ENCODE results near the gene TMEM255A. TPM values are rescaled to one million over a fixed set of nuclear protein-coding genes. Genes with fewer than 3 reads are reported as not detected.
"Not testable (repeated sequence)": the region's sequence is repeated elsewhere in the genome, so short reads cannot be mapped to it uniquely, and the experiment has no call there.

Gene TMEM255A
- 1.00 TPM for total RNA-seq
- long read RNA-seq, partial matches to known transcripts = 0 of 1 reads
- long read RNA-seq, other reads (novel, unspliced or antisense) = 1 of 1 reads

DNA sequence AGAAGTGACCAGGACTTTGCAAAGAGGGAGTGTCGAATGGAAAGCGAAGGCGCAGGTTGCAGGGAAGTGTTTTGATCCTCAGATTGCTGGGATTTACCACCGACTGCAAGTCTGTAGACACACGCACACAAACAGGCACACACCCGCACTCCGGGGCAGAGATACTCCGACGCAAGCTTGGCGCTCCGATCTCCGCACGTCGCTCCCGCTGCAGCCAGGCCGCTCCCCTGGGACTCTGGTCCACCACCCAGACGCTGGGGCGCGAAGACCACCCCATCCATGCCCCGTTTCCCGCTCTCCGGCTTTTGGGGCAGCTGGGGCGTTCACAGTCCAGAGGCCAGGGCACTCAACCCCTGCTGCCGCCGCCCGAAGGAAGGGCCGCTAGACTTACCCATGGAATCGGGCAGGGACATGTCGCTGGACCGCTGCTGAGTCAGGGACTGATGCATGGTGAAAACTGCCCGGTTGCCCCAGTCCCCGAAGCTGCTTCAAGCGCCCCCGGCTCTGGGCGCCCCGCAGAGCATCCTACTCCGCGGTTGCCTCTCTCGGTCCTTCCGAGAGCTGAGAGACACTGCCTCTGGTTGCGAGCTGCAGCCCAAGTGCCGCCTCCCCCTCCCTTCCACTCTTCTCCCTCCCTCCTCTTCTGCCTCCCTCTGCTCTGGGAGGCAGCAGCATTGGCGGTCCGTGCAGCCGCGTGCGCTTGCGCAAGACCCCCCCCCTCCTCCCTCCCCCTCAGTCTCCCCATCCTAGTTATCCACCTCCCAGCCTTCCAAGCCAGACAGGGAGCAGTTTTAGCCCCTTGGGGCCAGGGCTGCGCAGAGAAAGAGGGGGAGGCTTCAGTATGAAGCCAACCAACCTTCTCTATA lies at the start of gene TMEM255A:
TMEM255A (minus strand) TSS at position 601 of the 866 bp plus-strand sequence; CDS start at position 449, 152 bp downstream.
- no peak for DNase-seq (ENCODE audit: low spot score)

GRCh38 chrX:120358737-120359456 lies 47.6 kb upstream of the TMEM255A start:
- DNase-seq (ENCODE audit: low spot score) = no peak

- DNase-seq (ENCODE audit: low spot score) = no peak
These were observed 45.9 kb upstream of the TMEM255A start for GRCh38 chrX:120357186-120357585.

GRCh38 chrX:120356084-120356483 lies 44.8 kb upstream of the TMEM255A start:
- DNase-seq (ENCODE audit: low spot score) = no peak

- DNase-seq (ENCODE audit: low spot score) = no peak
These were observed 39.3 kb upstream of the TMEM255A start for GRCh38 chrX:120350450-120351138.

DNA sequence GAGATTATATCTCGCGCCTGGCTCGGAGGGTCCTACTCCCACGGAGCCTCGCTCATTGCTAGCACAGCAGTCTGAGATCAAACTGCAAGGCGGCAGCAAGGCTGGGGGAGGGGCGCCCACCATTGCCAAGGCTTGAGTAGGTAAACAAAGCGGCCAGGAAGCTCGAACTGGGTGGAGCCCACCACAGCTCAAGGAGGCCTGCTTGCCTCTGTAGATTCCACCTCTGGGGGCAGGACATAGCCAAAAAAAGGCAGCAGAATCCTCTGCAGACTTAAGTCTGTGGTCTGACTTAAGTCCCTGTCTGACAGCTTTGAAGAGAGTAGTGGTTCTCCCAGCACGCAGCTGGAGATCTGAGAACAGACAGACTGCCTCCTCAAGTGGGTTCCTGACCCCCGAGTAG lies 33.3 kb upstream of the TMEM255A start:
- not testable (repeated sequence) for DNase-seq (ENCODE audit: low spot score)

DNA sequence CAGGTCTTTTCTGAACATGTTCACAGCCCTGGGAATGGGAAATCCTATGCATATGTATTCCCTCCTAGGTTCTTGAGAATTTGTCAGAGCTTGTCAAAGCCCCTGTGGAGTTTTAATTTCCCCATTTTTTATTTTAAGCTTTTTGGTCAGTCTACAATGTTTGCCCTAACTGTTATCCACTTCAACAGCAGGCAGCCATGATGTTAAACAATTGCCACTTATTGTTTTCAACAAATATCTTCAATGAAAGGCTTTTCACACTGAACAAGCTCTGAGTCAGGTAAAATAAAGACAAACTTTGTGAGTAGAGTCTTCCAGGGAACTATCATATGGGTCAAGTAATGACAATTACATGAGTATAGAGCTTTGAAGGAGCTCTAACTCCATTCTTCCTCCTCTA lies 25.6 kb upstream of the TMEM255A start:
- no peak for DNase-seq (ENCODE audit: low spot score)

GRCh38 chrX:120335289-120335688 lies 24.0 kb upstream of the TMEM255A start:
- DNase-seq (ENCODE audit: low spot score) = no peak

DNA sequence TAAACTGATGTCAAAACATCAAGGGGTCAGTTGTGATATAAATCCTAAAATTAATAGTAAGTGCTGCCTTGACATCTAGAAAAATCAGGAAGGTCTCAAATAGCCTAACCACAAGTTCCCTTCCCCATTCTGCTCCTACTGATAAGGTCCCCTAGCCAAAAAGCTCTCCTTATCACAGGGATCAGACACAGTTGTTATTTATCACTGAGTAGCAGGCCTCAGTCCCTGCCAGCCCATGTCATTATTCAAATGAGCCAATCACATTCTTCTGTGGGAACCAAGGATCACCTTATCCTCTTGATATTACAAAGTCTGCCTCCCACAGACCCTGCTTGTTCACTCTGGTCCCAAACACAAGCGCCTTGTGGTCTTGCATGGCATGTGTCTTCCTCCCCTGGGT lies 23.3 kb upstream of the TMEM255A start:
- DNase-seq (ENCODE audit: low spot score) = no peak

DNA sequence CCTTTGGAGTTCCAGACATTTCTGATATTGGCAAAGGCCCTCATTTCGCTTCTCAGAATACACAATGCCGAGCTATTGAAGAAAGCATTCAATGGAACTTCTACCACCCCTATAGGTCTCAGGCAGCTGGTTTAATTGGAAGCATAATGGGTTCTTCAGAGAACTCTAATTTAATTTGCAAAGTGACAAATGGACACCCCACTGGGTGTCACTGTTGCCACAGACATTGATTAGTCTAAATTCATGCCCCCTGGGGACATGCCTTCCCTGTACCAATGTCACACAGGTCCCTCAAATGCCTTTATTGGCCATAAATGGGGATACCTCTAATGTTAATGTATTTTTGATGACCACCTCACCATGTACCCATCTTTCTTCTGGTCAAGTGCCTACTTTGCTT lies 22.9 kb upstream of the TMEM255A start:
- DNase-seq (ENCODE audit: low spot score) = no peak

- no peak for DNase-seq (ENCODE audit: low spot score)
These were observed 21.1 kb upstream of the TMEM255A start for GRCh38 chrX:120332394-120332793.

DNA sequence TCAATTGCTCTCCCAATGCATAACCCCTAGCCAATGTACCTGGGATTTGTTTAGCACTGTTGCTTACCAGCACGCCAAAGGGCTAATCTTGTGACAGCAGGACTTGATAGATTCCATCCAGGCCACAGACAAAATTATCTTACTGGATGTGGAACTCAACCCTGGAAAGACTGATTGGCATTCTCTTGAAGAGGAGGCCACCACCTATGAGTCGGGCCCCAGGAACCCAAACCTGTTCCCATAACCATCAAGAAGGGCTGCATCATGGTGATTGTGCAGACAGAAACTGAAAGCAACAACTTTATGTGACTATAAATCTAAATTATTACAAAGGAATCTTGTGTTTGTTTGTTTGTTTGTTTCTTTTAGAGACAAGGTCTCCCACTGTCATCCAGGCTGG lies 19.9 kb upstream of the TMEM255A start:
- no peak for DNase-seq (ENCODE audit: low spot score)

DNA sequence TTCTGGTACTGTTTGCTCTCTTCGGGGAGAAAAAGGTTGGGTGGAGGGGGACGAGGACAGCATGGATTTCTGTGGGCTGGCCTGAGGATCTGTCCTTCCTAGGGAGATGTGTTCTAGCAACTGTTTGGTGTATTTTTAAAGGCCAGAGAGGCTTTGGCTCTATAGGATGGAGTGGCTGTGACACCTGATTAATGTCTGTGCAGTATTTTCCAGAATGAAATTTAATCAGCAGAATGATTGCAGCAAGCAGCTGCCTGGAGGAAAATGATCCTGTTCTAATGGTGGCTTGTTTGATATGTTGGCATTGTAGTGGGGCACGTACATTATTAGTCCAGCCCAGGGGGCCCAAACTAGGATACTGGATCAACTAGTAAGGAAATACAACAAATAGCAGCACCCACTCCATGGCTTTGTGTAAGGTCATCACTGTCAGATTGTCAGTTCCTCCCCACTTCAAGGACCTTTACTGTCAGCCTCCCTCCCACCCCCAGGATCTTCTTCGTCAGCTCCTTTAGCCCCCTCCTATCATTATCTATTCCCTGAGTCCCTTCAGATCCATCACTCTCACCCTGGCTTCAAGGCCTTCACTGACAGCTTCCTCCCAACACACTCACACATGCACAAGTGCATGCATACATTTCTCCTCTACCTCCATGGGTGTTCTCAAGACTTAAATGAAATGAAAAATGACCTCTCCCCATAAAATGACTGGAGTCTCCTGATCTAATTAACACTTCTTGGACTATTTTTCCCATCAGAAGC lies 10.4 kb upstream of the TMEM255A start:
- DNase-seq (ENCODE audit: low spot score) = no peak

DNA sequence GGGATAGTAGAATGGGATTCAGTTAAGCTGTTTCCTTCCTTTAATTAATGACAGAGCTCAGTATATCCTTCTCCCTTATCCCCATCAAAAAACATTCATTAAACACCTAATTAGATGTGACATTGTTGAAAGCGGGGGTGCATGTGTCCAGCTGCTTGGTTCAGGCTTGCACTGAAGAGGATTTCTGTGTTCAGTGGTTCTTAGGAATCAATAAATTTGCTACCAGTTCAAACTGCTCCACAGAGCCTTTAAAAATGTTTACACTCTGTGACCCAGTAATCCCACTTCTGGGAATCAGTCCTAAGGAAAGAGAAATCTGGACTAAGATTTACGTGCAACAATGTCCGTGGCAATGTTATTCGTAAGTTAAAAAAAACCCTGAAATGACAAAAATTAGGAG lies 7.2 kb upstream of the TMEM255A start:
- no peak for DNase-seq (ENCODE audit: low spot score)

DNA sequence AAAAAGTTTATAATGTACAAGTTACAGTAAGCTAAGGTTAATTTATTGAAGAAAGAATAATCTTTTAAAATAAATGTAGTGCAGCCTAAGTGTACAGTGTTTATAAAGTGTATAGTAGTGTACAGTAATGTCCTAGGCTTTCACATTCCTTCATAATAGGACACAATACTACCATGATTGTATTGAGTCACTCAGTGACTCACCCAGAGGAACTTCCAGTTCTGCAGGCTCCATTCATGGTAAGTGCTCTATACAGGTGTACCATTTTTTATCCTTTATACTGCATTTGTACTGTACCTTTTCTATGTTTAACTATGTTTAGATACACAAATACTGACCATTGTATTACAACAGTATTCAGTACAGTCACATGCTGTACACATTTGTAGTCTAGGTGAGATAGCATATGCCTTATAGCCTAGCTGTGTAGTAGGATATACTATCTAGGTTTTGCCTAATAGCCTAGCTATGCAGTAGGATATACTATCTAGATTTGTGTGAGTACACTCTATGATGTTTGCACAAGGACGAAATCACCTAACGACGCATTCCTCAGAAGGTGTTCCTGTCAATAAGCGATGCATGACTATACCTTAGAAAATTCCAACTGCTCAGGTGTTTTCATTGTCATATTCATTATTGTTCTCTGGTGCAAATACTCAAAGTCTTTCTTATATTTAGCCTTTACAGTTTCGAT lies 5.5 kb upstream of the TMEM255A start:
- no peak for DNase-seq (ENCODE audit: low spot score)

DNA sequence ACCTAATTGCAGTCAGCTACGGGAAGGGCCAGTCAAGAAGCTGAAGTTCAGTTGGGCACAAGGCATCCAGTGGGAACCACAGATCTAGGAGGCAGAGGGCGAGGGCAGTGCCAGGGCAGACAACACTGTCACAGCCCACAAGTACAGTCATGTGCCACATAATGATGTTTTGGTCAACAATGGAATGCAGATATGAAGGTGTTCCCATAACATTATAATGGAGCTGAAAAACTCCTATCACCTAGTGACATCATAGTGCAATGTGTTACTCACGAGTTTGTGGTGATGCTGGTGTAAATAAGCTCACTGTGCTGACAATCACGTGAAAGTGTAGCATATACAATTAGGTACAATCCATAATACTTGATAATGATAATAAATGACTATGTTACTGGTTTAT lies 4.5 kb upstream of the TMEM255A start:
- DNase-seq (ENCODE audit: low spot score) = no peak

GRCh38 chrX:120311727-120312063 lies 434 bp upstream of the TMEM255A start:
- no peak for DNase-seq (ENCODE audit: low spot score)

- DNase-seq (ENCODE audit: low spot score) = no peak
These were observed 1.2 kb downstream of the TMEM255A start for GRCh38 chrX:120309873-120310705.

All from mesenteric fat pad (tissue), 1 donor.